A673 (cell line): ENCODE data around the gene NRAS. TPM values are rescaled to one million over a fixed set of nuclear protein-coding genes. Genes with fewer than 3 reads are reported as not detected.

Experiments
- BruUV-seq: library from RNA; stranded (reverse); fragments of 400-500 nt; replicated peaks from 2 replicates; lab custom pipeline; 2021; lab: Mats Ljungman, UMichigan
- CTCF ChIA-PET: fragments of 300-600 bp; sonication (Branson Sonifier 250); formaldehyde crosslinking; loops from one replicate; lab custom pipeline; 2022; ENCODE audit warnings: antibody characterized with exemption; lab: Charles Lee
- POLR2A ChIA-PET: fragments of 300-600 bp; sonication (Branson Sonifier 250); formaldehyde crosslinking; loops from one replicate; lab custom pipeline; 2022; ENCODE audit warnings: antibody characterized with exemption; ENCODE audit not compliant: low non-redundant PET; lab: Charles Lee
- DNase-seq: peaks from one replicate; pipeline ENCODE4 v3.0.0-alpha.2; 2015; ENCODE audit warnings: low spot score
- H3K27ac ChIP-seq: fragments of 200-600 bp; sonication (generic); 2 replicates; pipeline ENCODE4 v1.5.1; 2016; ENCODE audit warnings: mixed run types, low read depth, mild to moderate bottlenecking, mixed read lengths, antibody characterized with exemption, low read length; ENCODE audit not compliant: poor library complexity, severe bottlenecking
- H3K27me3 ChIP-seq: fragments of 200-600 bp; sonication (generic); replicated peaks from 2 replicates; pipeline ENCODE4 v1.6.1; 2017; ENCODE audit warnings: mixed run types, low read depth, mild to moderate bottlenecking, mixed read lengths, antibody characterized with exemption, low read length; ENCODE audit not compliant: insufficient read depth, poor library complexity
- H3K36me3 ChIP-seq: fragments of 200-600 bp; sonication (generic); 2 replicates; pipeline ENCODE4 v1.6.1; 2016; ENCODE audit warnings: mixed run types, mild to moderate bottlenecking, mixed read lengths, antibody characterized with exemption, low read length; ENCODE audit not compliant: insufficient read depth, poor library complexity, severe bottlenecking
- H3K4me1 ChIP-seq: fragments of 200-600 bp; sonication (generic); 2 replicates; pipeline ENCODE4 v1.6.1; 2017; ENCODE audit warnings: mixed run types, mild to moderate bottlenecking, mixed read lengths, antibody characterized with exemption, low read length; ENCODE audit not compliant: insufficient read depth, poor library complexity, severe bottlenecking
- H3K4me3 ChIP-seq: fragments of 200-600 bp; sonication (generic); 2 replicates; pipeline ENCODE4 v1.5.1; 2016; ENCODE audit warnings: low read depth, mixed run types, mild to moderate bottlenecking, mixed read lengths, low read length; ENCODE audit not compliant: poor library complexity, severe bottlenecking
- H3K9me3 ChIP-seq: fragments of 200-600 bp; sonication (generic); 2 replicates; pipeline ENCODE4 v1.6.1; 2016; ENCODE audit warnings: mixed run types, low read depth, mild to moderate bottlenecking, mixed read lengths, antibody characterized with exemption, low read length; ENCODE audit not compliant: poor library complexity, severe bottlenecking
- EZH2 ChIP-seq: fragments of 200-600 bp; sonication (generic); IDR thresholded peaks from 2 replicates; pipeline ENCODE4 v1.6.1; 2017; ENCODE audit warnings: borderline replicate concordance, low read depth, mild to moderate bottlenecking, mixed read lengths, antibody characterized with exemption, low read length; ENCODE audit not compliant: poor library complexity, severe bottlenecking
- intact Hi-C: fragments of 100-400 bp; cut with micrococcal nuclease; formaldehyde crosslinking; loops from one replicate; pipeline ENCODE4 v1.10.0; 2022; ENCODE audit not compliant: unreplicated experiment
- total RNA-seq: library from RNA; stranded (reverse); gene quantifications from 2 replicates; pipeline ENCODE4 v1.2.3, GENCODE V29; 2021
- TF ChIP-seq, protein P1 (sequence below): fragments of 300-800, 200-600 bp; sonication (generic); conservative IDR thresholded peaks from 2 replicates; pipeline ENCODE4 v1.5.1; 2017; ENCODE audit warnings: low read depth, mild to moderate bottlenecking, antibody characterized with exemption, low read length, moderate library complexity, mixed read lengths

Gene NRAS
- total RNA-seq, 1 experiment from 2014 or later: 79.1 TPM

DNA sequence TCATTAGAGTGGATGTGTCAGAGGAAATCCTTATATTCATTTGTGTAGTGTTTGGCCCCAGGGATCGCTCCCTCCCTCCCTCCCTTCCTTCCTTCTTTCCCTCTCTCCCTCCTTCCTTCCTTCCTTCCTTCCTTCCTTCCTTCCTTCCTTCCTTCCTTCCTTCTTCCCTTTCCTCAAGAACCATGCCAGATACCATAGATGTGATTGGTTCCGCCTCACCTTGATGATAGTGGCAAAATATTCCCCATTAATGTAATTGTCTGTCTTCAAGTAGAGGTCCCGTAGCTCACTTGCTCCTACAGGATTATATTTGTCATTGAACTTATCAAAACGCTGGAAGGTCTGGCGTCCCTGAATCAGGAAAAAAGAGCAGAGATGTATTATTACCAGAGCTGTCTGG, 38.9 kb downstream of the NRAS start:
- Histone ChIP-seq H3K36me3 (no peaks in the 10 kb centered on the region), H3K4me3 (no peak overlapping the region), H3K4me1 (no peaks in the 10 kb centered on the region), H3K27me3 (no peaks in the 10 kb centered on the region), H3K27ac (no peak overlapping the region), H3K9me3 (no peaks in the 10 kb centered on the region)
- no TSS peak for BruUV-seq
- peak; percentile 37 for DNase-seq
- CTCF ChIA-PET: no interaction called here
- POLR2A ChIA-PET: no interaction called here
- no peak for TF ChIP-seq EZH2
- intact Hi-C loops: loop anchor here (10.0 kb wide), 1 partner anchor 333 kb away; no protein-coding TSS in a partner anchor

DNA sequence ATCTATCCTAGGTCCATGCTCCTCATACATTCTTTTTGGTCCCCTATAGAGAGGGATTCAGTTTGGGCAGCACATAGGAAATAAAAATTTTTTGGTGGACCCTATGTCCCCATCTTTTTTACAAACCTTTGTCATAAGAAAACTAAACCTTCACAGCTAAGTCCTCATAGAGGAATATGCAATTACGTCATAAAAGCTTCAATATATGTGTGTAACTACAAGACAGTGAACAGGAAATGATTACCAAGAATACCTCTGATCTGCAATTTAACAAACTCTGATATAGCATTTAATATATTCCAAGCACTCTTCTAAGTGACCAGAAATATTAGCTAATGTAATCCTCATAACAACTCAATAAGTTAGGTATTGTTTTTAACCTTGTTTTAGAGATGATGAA, 40.5 kb downstream of the NRAS start:
- ChIA-PET POLR2A (no interaction called here), CTCF (no interaction called here)
- no peak for DNase-seq
- BruUV-seq: no TSS peak
- Histone ChIP-seq H3K4me3 (no peak overlapping the region), H3K27me3 (no peaks in the 10 kb centered on the region), H3K36me3 (no peaks in the 10 kb centered on the region), H3K9me3 (no peaks in the 10 kb centered on the region), H3K27ac (no peak overlapping the region), H3K4me1 (no peaks in the 10 kb centered on the region)
- intact Hi-C loops: loop anchor here (10.0 kb wide), 1 partner anchor 331 kb away; no protein-coding TSS in a partner anchor
- TF ChIP-seq, protein P1, sequence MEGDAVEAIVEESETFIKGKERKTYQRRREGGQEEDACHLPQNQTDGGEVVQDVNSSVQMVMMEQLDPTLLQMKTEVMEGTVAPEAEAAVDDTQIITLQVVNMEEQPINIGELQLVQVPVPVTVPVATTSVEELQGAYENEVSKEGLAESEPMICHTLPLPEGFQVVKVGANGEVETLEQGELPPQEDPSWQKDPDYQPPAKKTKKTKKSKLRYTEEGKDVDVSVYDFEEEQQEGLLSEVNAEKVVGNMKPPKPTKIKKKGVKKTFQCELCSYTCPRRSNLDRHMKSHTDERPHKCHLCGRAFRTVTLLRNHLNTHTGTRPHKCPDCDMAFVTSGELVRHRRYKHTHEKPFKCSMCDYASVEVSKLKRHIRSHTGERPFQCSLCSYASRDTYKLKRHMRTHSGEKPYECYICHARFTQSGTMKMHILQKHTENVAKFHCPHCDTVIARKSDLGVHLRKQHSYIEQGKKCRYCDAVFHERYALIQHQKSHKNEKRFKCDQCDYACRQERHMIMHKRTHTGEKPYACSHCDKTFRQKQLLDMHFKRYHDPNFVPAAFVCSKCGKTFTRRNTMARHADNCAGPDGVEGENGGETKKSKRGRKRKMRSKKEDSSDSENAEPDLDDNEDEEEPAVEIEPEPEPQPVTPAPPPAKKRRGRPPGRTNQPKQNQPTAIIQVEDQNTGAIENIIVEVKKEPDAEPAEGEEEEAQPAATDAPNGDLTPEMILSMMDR: no peak
- TF ChIP-seq EZH2: no peak

DNA sequence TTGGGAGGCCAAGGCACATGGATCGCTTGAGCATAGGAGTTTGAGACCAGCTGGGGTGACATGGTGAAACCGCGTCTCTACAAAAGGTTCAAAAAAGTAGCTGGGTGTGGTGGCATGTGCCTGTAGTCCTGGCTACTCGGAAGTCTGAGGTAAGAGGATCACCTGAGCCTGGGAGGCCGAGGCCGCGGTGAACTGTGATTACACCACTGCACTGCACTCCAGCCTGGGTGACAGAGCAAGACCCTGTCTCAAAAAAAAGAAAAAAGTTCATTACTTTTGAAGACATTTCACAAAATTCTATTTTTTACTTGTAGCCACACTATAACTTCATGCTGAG, 44.7 kb downstream of the NRAS start:
- H3K4me1 ChIP-seq: no peaks in the 10 kb centered on the region
- H3K27ac ChIP-seq: no peak overlapping the region
- no peak overlapping the region for H3K4me3 ChIP-seq
- H3K36me3 ChIP-seq: no peaks in the 10 kb centered on the region
- H3K27me3 ChIP-seq: no peaks in the 10 kb centered on the region
- no peaks in the 10 kb centered on the region for H3K9me3 ChIP-seq
- ChIA-PET POLR2A (no interaction called here), CTCF (no interaction called here)
- no TSS peak for BruUV-seq
- no peak for DNase-seq
- intact Hi-C loops: loop anchor here (5.0 to 10.0 kb wide), 2 partner anchors 327 to 695 kb away; partner anchors contain the start of gene OLFML3
- TF ChIP-seq EZH2: no peak
- TF ChIP-seq, protein P1: no peak
